Measurements from ENCODE around the gene ZFX.

The ZFX gene

DNA sequence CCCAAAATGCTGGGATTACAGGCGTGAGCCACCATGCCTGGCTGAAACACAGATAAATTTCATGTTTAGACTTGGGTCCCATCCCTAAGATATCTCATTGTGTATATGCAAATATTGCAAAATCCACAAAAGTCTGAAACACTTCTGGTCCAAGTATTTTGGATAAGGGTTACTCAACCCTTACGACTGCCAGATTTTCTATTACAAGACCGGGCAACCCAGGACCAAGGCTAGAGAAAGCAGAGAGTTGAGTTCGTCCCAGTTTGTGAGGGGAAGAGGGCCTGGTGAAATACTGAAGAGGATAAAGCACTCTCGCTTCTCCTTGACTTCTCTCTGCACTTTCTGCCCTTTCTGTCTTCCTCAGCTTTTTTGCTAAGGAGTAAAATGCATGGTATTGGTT lies 34.5 kb downstream of the ZFX start:
- TF ChIP-seq, protein P1, sequence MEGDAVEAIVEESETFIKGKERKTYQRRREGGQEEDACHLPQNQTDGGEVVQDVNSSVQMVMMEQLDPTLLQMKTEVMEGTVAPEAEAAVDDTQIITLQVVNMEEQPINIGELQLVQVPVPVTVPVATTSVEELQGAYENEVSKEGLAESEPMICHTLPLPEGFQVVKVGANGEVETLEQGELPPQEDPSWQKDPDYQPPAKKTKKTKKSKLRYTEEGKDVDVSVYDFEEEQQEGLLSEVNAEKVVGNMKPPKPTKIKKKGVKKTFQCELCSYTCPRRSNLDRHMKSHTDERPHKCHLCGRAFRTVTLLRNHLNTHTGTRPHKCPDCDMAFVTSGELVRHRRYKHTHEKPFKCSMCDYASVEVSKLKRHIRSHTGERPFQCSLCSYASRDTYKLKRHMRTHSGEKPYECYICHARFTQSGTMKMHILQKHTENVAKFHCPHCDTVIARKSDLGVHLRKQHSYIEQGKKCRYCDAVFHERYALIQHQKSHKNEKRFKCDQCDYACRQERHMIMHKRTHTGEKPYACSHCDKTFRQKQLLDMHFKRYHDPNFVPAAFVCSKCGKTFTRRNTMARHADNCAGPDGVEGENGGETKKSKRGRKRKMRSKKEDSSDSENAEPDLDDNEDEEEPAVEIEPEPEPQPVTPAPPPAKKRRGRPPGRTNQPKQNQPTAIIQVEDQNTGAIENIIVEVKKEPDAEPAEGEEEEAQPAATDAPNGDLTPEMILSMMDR (conservative IDR thresholded peaks at IDR 0.05; ENCODE audit: low read depth, low read length) = no peak
- H3K79me2 ChIP-seq (ENCODE audit: insufficient read depth, low read depth) = peaks cover 42% of the 10 kb centered on the region
- H3K4me2 ChIP-seq = no peak overlapping the region
- no peaks in the 10 kb centered on the region for H4K20me1 ChIP-seq (ENCODE audit: insufficient read depth)
- no peak overlapping the region for H2AFZ ChIP-seq (ENCODE audit: low read depth)
- peaks cover 21% of the 10 kb centered on the region for H3K4me1 ChIP-seq (ENCODE audit: low read depth, poor library complexity, severe bottlenecking)
- H3K27ac ChIP-seq = no peak overlapping the region
- H3K27me3 ChIP-seq (ENCODE audit: insufficient read depth, low read depth) = no peaks in the 10 kb centered on the region
- H3K9ac ChIP-seq = no peak overlapping the region
- no peak overlapping the region for H3K4me3 ChIP-seq (IDR thresholded peaks at IDR 0.05; ENCODE audit: insufficient read depth, low read depth, low read length)
- no peaks in the 10 kb centered on the region for H3K36me3 ChIP-seq (ENCODE audit: insufficient read depth)

DNA sequence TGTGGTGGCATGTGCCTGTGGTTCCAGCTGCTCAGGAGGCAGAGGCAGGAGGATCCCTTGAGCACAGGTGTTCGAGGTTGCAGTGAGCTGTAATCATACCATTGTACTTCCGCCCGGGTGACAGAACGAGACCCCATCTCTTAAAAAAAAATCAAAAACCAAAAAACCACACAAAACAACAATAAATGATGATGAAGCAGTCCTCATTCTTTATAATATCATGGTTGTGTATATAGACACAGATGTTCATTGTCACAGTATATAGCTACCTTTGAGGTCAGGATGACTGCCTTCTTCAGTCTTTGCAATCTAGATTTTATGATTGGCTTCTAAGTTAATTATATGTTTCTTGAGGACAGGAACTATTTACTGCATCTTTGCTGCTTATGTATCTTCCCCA lies 37.0 kb downstream of the ZFX start:
- no peak overlapping the region for H3K4me3 ChIP-seq (IDR thresholded peaks at IDR 0.05; ENCODE audit: insufficient read depth, low read depth, low read length)
- H3K4me1 ChIP-seq (ENCODE audit: low read depth, poor library complexity, severe bottlenecking) = peaks cover 35% of the 10 kb centered on the region
- no peak overlapping the region; the same call in 1 of the 2 replicates for H3K27ac ChIP-seq
- H3K36me3 ChIP-seq (ENCODE audit: insufficient read depth) = no peaks in the 10 kb centered on the region
- H3K4me2 ChIP-seq = 0 out of 2 replicates have a peak overlapping the region, but pooled peaks have one; percentile 9
- H3K27me3 ChIP-seq (ENCODE audit: insufficient read depth, low read depth) = no peaks in the 10 kb centered on the region
- peaks cover 52% of the 10 kb centered on the region for H3K79me2 ChIP-seq (ENCODE audit: insufficient read depth, low read depth)
- H3K9ac ChIP-seq = no peak overlapping the region
- TF ChIP-seq, protein P1 (conservative IDR thresholded peaks at IDR 0.05; ENCODE audit: low read depth, low read length) = no peak
- H4K20me1 ChIP-seq (ENCODE audit: insufficient read depth) = no peaks in the 10 kb centered on the region
- no peak overlapping the region for H2AFZ ChIP-seq (ENCODE audit: low read depth)

- Histone ChIP-seq H3K27me3 (ENCODE audit: insufficient read depth, low read depth) (no peaks in the 10 kb centered on the region), H4K20me1 (ENCODE audit: insufficient read depth) (no peaks in the 10 kb centered on the region), H3K4me2 (0 out of 2 replicates have a peak overlapping the region, but pooled peaks have one; percentile 9), H3K36me3 (ENCODE audit: insufficient read depth) (no peaks in the 10 kb centered on the region), H3K27ac (no peak overlapping the region), H3K4me3 (IDR thresholded peaks at IDR 0.05; ENCODE audit: insufficient read depth, low read depth, low read length) (no peak overlapping the region), H2AFZ (ENCODE audit: low read depth) (no peak overlapping the region), H3K79me2 (ENCODE audit: insufficient read depth, low read depth) (peaks cover 55% of the 10 kb centered on the region), H3K9ac (no peak overlapping the region), H3K4me1 (ENCODE audit: low read depth, poor library complexity, severe bottlenecking) (peaks cover 35% of the 10 kb centered on the region)
- TF ChIP-seq, protein P1 (conservative IDR thresholded peaks at IDR 0.05; ENCODE audit: low read depth, low read length) = no peak
Measured at GRCh38 chrX:24186986-24187385, 37.5 kb downstream of the ZFX start.

DNA sequence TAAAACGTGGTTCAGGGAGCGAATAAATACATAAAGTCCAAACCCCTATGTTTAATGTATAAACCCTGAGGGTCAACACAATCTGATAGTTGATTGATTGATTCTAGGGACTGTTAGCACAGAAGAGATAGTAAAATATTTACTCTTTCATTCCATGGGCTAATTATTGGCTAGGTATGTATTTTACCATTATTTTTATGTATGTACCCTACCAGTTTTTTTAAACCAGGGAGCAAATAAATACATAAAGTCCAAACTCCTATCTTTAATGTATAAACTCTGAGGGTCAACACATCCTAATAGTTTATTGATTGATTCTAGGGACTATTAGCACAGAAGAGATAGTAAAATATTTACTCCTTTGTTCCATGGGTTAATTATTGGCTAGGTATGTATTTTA lies 40.0 kb downstream of the ZFX start:
- Histone ChIP-seq H3K36me3 (ENCODE audit: insufficient read depth) (no peaks in the 10 kb centered on the region), H3K27ac (no peak overlapping the region), H4K20me1 (ENCODE audit: insufficient read depth) (no peaks in the 10 kb centered on the region), H3K4me3 (IDR thresholded peaks at IDR 0.05; ENCODE audit: insufficient read depth, low read depth, low read length) (no peak overlapping the region), H3K79me2 (ENCODE audit: insufficient read depth, low read depth) (peaks cover 48% of the 10 kb centered on the region), H3K27me3 (ENCODE audit: insufficient read depth, low read depth) (no peaks in the 10 kb centered on the region), H3K9ac (no peak overlapping the region), H2AFZ (ENCODE audit: low read depth) (no peak overlapping the region), H3K4me1 (ENCODE audit: low read depth, poor library complexity, severe bottlenecking) (peaks cover 35% of the 10 kb centered on the region), H3K4me2 (no peak overlapping the region)
- TF ChIP-seq, protein P1 (conservative IDR thresholded peaks at IDR 0.05; ENCODE audit: low read depth, low read length) = no peak
